GM11168 (cell line): Measurements from ENCODE around the gene SPTAN1.
"Not testable (repeated sequence)": the region's sequence is repeated elsewhere in the genome, so short reads cannot be mapped to it uniquely, and the experiment has no call there.

Experiments
- in situ Hi-C: fragments of 300-500 bp; cut with MboI; formaldehyde crosslinking; loops from one replicate; pipeline ENCODE4 v1.12.0; 2022; ENCODE audit warnings: low sequenced_read_pairs; ENCODE audit not compliant: unreplicated experiment

The SPTAN1 gene

DNA sequence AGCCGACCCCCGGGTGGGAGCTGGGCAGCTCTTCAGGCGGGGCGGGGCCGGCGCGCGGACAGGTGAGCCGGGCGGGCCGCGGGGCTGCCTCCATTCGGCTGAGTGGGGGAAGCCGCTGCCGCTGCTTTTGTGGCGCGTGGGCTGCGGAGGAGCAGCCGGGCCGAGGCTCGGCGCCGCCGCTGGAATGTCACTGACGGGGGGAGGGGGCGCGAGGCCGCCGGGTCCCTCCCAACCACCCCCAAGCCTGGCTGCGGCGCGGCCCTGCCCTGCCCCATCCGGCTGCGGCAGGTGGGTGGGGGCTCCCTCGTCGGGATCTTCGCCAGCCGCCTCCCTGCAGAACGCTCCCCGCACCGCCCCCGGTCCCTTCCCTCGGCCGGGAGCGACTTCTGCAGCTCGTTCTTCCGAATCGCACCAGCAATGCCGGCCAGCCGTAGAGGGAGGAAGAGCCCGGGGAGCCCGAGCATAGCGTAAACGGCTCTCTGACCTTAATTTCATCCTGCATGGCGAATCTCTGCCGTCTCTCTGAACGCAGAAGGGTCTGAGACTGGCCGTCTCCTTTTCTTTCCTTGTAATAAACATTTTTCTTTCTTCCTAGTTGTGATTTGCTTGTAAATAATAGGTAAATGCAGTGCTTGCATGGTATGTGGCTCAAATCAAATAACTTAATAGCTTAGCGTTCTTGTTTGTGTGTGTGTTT is 505 bp downstream of the SPTAN1 start:
- in situ Hi-C loops, result no loop called here

DNA sequence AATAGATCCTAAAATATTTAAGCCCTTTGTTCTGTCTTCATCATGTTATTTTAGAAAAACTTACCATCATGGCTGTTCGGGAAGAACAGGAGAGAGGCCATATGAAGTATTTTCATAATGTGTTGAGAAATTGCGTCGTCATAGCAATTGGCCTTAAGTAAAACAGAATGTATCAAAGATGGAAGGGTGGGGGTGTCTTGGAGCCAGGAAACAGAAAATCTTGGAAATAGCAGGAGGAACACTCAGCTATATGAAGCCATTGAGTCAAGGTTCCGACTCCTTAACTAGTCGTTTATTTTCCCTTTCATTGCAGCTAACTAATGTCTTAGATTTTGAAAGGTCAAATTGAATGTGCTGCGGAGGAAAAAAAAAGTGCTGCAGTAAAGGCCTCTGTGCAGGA is 1.3 kb downstream of the SPTAN1 start:
- in situ Hi-C loops, result no loop called here

- in situ Hi-C loops, result no loop called here
These were observed 1.9 kb downstream of the SPTAN1 start for GRCh38 chr9:128554155-128554862.

GRCh38 chr9:128555180-128555721 is 2.9 kb downstream of the SPTAN1 start:
- in situ Hi-C loops, result no loop called here

DNA sequence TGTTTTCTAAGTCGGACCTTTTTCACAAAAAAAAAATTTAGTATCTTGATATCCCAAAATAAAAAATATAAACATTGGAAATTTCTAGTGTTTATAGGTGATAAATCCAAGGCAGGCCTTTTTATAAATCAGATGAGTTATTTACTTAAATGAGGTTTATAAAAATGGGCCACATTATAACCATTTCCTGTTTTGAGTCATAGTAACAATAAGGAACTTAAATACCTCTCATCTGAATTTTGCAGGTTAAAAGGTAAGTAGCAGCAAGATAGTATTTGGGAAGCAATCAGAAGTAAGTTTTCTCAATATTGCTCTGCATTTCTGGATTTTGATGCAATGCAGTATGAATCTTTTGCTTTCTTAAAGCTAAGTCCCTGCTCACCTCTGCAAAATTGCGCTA is 3.9 kb downstream of the SPTAN1 start:
- in situ Hi-C loops, result no loop called here

DNA sequence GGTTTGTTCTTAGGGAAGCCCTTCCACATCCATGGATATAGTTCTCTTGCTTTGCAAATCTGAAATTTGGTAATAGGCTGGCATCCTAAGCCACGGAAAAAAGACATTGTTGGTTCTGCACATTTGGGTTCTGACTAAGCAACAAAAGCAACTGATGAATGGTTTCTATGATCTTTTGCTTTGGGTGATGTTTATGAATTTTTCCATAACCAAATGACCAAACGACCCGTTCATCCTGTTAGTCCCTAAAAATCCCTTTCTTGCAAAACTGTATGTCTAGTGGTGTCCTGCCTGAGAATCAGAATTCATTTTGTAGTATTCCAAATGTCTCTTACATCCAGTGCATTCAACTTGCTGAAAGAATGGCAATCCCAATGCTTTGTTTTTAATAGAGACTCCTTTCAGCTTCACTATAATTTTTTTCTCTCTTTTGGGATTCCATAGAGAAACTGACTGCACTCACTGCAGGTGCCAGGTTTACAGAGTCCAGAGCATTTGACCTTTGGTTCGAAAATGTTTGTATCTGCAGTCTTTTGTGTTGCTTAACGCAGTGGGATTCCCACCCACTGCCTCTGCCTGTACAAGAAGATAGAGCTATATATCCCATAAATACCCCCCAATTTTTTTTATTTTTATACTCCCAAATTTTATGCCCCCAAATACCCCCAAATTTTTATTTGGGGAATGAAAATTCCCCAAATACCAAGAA is 4.7 kb downstream of the SPTAN1 start:
- in situ Hi-C loops, result no loop called here

DNA sequence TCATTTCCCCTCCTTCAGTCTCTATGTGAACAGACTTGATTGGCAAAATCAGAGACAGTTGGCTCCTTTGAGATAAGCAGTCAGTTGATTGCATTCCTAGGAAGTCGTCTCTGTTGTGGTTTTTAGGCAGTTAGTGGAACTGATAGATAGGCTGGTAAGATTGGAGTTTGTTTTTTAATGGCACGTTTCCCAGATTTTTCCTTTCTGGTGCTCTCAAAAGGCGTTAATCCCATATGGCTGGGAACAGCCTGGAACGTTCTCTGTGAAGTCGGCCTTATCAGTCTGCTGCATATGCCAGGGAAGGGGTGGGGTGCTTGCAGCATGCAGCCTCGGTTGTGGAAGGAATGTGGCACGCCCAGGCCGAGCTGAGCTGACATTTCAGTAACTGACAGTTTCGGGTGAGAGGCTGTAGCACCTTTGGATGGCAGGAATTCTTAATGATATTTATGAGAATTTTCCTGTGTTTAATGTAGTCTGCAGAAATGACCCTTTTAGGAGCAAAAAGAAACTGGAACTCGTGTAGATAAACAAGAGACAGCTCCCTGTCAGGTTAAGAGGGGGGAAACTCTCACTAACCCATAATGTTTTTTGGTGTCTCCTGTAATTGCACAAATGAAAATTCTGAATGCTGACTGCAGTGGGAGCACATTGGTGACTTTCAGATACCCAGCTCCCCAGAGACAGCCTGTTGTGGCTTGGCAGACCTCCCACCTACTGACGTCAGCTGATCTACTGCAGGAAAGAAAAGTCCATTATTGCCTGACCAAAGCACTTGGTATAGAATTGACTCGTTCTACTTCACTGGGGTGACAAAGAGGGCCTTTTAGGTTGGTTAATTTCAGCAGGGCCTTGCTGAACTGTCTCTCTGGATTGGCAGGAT is 6.3 kb downstream of the SPTAN1 start:
- in situ Hi-C loops, result no loop called here

GRCh38 chr9:128565578-128565977 is 13.2 kb downstream of the SPTAN1 start:
- in situ Hi-C loops, result no loop called here

DNA sequence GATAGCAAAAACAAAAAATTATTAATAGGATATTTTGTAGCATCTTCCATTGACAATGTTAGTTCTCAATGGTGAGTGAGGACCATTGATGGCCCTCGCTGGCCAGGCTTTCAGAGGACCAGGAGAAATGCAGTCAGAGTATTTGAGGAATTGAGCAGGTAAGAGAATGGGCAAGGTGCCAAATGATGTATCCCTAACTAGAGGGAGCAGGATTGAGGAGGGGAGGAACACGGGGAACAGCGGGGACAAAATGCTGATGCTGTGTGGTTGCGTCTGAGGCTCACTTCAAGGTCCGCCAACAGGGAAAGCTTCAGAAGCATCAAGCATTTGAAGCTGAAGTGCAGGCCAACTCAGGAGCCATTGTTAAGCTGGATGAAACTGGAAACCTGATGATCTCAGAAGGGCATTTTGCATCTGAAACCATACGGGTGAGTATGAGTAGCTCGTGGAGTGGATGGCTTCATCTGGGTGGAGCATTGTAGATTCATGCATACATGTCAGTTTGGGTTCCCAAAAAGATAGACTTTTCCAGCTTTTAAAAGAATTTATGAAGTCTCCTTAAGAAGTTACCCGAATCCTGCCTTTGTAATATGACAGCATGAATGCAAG is 16.2 kb downstream of the SPTAN1 start:
- in situ Hi-C loops, result no loop called here

GRCh38 chr9:128575469-128575868 is 23.1 kb downstream of the SPTAN1 start:
- in situ Hi-C loops, result no loop called here

DNA sequence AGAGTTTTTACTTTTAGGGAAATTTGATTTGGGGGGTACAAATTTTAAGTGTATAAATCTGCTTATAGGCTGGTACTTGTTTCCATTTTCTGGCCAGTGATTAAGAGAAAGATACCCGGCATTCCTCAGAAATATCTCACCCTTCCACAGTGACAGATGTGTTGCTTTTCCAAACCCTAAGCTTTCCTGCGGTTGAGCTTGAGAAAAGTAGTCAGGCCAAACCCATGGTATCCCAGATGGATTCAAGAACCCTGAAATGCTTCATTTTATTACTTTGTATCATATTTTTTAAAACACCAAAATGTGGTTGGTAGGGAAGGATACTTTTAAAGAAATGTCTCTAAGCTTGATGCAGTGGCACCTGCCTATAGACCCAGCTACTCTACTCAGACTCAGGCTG is 23.5 kb downstream of the SPTAN1 start:
- in situ Hi-C loops, result no loop called here

GRCh38 chr9:128577206-128577605 is 24.8 kb downstream of the SPTAN1 start:
- in situ Hi-C loops, result no loop called here

DNA sequence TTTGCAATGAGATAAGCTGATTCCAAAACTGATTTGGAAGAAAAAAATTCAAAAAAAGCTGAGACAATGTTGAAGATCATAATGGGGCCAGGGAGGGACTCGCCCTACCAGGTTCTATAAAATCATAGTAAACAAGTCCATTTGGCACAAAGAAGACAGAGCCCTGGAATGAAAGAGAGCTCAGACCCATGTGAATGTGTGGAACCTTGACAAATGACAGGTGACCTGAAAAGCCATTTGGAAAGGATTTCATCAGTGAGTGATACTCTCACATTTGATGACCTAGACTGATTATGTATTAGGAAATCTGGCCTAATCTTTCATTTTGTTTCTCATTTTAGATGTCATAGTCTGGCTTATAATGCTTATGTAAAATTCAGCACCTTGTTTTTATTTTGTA is 26.8 kb downstream of the SPTAN1 start:
- in situ Hi-C loops, result no loop called here

- in situ Hi-C loops, result no loop called here
These were observed 28.3 kb downstream of the SPTAN1 start for GRCh38 chr9:128580731-128581130.

GRCh38 chr9:128585155-128585554 is 32.8 kb downstream of the SPTAN1 start:
- in situ Hi-C loops, result not testable (repeated sequence)

GRCh38 chr9:128586934-128587333 is 34.5 kb downstream of the SPTAN1 start:
- in situ Hi-C loops, result not testable (repeated sequence)

DNA sequence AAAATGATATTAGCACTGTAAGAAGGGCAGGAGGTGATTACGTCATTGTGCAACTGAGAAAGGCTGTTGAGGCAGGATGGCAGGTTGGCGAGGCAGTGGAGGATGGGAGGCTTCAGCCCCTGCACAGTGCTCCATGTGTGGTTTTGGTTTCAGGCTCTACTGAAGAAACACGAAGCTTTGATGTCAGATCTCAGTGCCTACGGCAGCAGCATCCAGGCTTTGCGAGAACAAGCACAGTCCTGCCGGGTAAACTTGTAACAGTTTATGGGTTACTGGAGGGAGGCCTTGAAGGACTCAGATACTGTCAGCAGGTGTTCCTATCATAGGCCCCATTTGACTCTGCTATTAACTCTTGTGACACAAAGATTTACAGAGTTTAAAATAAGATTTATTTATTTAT is 35.1 kb downstream of the SPTAN1 start:
- in situ Hi-C loops, result no loop called here

DNA sequence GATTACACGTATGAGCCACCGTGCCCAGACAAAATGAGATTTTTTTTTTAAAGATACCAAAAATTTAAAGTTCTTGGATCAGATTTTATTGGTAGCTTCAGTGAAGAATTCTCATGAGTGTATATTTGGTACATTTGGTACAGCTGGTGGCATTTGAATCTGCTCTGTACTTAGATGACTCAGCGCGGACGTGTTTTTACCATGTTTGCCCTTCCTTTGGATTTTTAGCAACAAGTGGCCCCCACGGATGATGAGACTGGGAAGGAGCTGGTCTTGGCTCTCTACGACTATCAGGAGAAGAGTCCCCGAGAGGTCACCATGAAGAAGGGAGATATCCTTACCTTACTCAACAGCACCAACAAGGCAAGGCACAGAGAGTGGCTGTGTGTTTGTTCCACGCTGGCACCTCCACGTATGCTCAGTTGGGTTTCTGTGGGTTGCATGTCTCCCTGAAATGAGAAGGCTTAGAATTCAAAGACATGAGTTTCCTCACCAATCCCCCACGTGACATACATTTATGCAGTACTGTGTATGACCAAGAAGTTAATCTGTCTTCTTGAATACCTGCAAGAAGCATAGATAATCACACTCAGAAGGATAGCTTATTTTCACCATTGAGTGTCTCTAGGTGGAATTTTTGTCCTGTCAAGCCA is 36.3 kb downstream of the SPTAN1 start:
- in situ Hi-C loops, result no loop called here

DNA sequence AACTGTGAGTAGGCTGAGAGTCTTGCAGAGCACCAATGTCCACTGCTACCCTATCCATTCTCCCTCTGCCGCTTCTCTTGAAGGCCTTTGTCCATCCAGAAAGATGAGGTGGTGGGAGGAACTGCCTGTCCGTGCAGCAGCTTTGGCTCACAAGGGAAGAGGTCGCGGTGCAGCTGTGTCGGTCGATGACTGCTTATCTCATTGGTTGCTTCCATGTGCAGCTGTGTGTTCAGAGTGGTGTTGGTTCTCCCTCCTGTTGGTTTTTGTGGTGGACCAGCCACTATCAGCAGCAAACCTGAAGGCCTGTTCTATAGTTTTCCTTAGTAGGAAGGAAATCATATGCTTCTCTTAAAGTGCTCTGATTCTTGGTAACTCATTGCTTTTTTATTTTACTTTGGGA is 40.7 kb downstream of the SPTAN1 start:
- in situ Hi-C loops, result no loop called here
